Heart right ventricle (tissue), 16 donors: ENCODE data around the gene CDK14. TPM values are rescaled to one million over a fixed set of nuclear protein-coding genes. Genes with fewer than 3 reads are reported as not detected.
A peak's percentile ranks its signal among the peaks of the same experiment; 100 is the strongest.
"Not testable (repeated sequence)": the region's sequence is repeated elsewhere in the genome, so short reads cannot be mapped to it uniquely, and the experiment has no call there.

Experiments
- ATAC-seq, 8 donors: fragments of 200-7000 bp; cut with Tn5 transposase; one replicate each; pipeline ENCODE4 v1.9.1; 2020; ENCODE audit warnings: mild to moderate bottlenecking in 8 of 8, moderate library complexity in 8 of 8, moderate number of reproducible peaks in 1 of 8
- DNase-seq, 2 donors: peaks; one replicate each; pipeline ENCODE4 v3.0.0-alpha.2; 2020
- H3K27ac ChIP-seq, 10 donors: fragments of 200-600 bp; sonication (generic) in 2 of 10; one replicate each; pipeline versions ENCODE4 v1.5.0 to v1.8.0; 2020 to 2022; ENCODE audit warnings: mild to moderate bottlenecking in 3 of 10
- H3K27me3 ChIP-seq, 7 donors: fragments of 200-600 bp; one replicate each; pipeline ENCODE4 v1.8.0; 2021 to 2022; ENCODE audit warnings: mild to moderate bottlenecking in 2 of 7
- H3K36me3 ChIP-seq, 9 donors: fragments of 200-600 bp; sonication (generic) in 1 of 9; one replicate each; pipeline versions ENCODE4 v1.5.0 to v1.8.0; 2020 to 2022; ENCODE audit warnings: mild to moderate bottlenecking in 2 of 9
- H3K4me1 ChIP-seq, 9 donors: fragments of 200-600 bp; sonication (generic) in 1 of 9; one replicate each; pipeline versions ENCODE4 v1.5.0 to v1.8.0; 2020 to 2022; ENCODE audit warnings: mild to moderate bottlenecking in 4 of 9
- H3K4me3 ChIP-seq, 10 donors: fragments of 200-600 bp; sonication (generic) in 2 of 10; one replicate each; pipeline versions ENCODE4 v1.5.0 to v1.8.0; 2020 to 2022; ENCODE audit warnings: mild to moderate bottlenecking in 7 of 10, moderate library complexity in 2 of 10
- H3K9me3 ChIP-seq, 11 donors: fragments of 200-600 bp in 10 of 11; sonication (generic) in 2 of 11; one replicate each; pipeline versions ENCODE4 v1.5.0 to v1.8.0; 2013 to 2022; ENCODE audit warnings: mild to moderate bottlenecking in 2 of 11, control low read depth in 1 of 11, moderate library complexity in 1 of 11
- CTCF ChIP-seq, 9 donors: fragments of 200-600 bp; sonication (generic) in 2 of 9; IDR thresholded peaks; one replicate each; pipeline versions ENCODE4 v1.5.0 to v1.8.0; 2021 to 2022; ENCODE audit warnings: antibody characterized with exemption in 9 of 9, mild to moderate bottlenecking in 5 of 9, moderate library complexity in 1 of 9
- WGBS, 2 donors: extraction: QIAGEN DNeasy Blood & Tissue Kit; methylation state at CpG; one replicate each; pipeline ENCODE4 v1.1.7; 2013; ENCODE audit warnings: inconsistent platforms in 1 of 2; 5-methylcytosine and 5-hydroxymethylcytosine counted together
- intact Hi-C, 10 donors: fragments of 100-400 bp; cut with DNase I; formaldehyde crosslinking; loops; one replicate each; pipeline versions ENCODE4 v1.11.1 to v1.14.2; 2022
- polyA plus RNA-seq, 2 donors: library from polyadenylated mRNA; stranded (reverse); fragments of 200-250 nt; gene quantifications; one replicate each; pipeline ENCODE4 v1.2.3, GENCODE V29; 2013
- total RNA-seq, 10 donors: library from RNA; stranded (reverse); fragmentation: NEBNext Ultra II Directional in 3 of 10; extraction: Animal tissue kit (Norgen Biotek cat#: 25700) in 3 of 10; gene quantifications; one replicate each; pipeline versions ENCODE4 v1.2.1 to v1.2.4, GENCODE V29; 2021 to 2023
- donor health status: Arrhythmogenic right ventricular cardiomyopathy.
- donor health status: ischemic (EF 13 %, LVEDD 7.1; RV severe dilation, severe dysfunction).
- donor health status: healthy with polysubstance abuse.
- donor health status: DM: no; HTN: yes; CAD: no.
- donor health status: DM: no; HTN: no; CAD: no.
- donor health status: ischemic (EF 25% LVEDD 6.9; RV normal size, moderate dysfunction).
- donor health status: ischemic (EF 25% LVEDD 5.7; RV mildly dilated, moderate dysfunction).
- donor health status: healthy.
- donor health status: DM: yes; HTN: yes; CAD: no.
- donor health status: Ischemic cardiomyopathy.
- donor health status: ischemic (EF 35%, LVEDD 5.7; RV mildly dilated, moderate dysfunction).
- donor health status: nonischemic (EF 11% LVEDD 7.7; RV severe dilation, severe dysfunction).
- donor health status: DM: yes; HTN: yes; CAD: no.
- donor health status: PGD.
- donor health status: ischemic (EF 29% LVEDD 5.4; RV normal size, mild dysfunction).
- donor health status: nonischemic (EF 23%, LVEDD 6.1; RV moderate dilation, normal function).

CDK14 gene
- total and polyA plus RNA-seq, 12 donors, result 3.9 to 36.5 (median 21.4) TPM

- no peaks in the 10 kb centered on the region for H3K9me3 ChIP-seq
- H3K4me1 ChIP-seq, result peaks cover 0 to 29% (median 17%) of the 10 kb centered on the region in 9 donors
- intact Hi-C loops, result no loop called here
- DNase-seq, result no peak
- H3K27me3 ChIP-seq, result no peaks in the 10 kb centered on the region
- peak overlapping the region in 2 of 10 donors; percentile 0 to 24 for H3K27ac ChIP-seq
- no peaks in the 10 kb centered on the region for H3K36me3 ChIP-seq
- WGBS, 2 donors, result 94 to 95% methylated on average over 2 of the region's 2 CpGs
- no peak for TF ChIP-seq CTCF (IDR thresholded peaks at IDR 0.05)
- ATAC-seq, result no peak
- H3K4me3 ChIP-seq, result no peak overlapping the region
These were observed 168.9 kb downstream of the CDK14 start for GRCh38 chr7:90764848-90765570.

DNA sequence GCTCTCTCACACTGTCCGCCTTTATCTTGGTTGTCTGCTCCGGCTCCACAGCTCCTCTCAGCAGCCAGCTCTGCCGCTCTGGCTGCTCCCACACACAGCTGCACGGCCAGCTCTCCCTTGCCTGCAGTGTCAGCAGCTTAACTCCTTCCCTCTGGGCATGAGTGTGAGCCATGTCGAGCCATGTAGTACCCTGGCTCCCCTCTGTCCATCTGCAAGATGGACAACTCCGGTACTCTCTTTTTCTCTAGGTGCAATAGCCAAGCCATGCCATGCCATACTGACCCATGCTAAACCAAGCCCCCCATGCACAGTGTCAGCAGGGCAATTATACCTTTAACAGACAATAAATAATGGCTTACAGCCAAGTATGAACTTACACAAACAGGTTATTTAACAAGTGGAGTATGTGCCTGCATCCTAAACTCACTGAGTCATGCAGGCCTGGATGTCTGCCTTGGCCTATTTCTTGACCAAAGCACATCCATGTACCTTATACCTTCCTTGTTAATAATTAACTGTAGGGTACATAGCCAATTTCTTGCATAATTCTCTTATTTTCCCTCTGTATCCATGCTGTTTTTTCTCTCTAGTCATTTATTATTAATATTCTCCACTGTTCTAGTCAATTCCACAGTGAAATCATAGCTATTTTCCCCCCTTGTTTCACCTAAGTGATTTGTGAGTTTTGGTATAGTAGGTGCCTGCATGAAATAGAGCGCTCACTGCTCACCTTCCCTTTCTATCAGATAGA lies 170.9 kb downstream of the CDK14 start:
- Histone ChIP-seq H3K27ac (peak overlapping the region in 7 of 10 donors; percentile 26 to 75 (median 67)), H3K27me3 (no peaks in the 10 kb centered on the region), H3K4me1 (peaks cover 0 to 29% (median 12%) of the 10 kb centered on the region in 9 donors), H3K9me3 (peaks cover 0 to 8% (median 0%) of the 10 kb centered on the region in 11 donors), H3K36me3 (peaks cover 0 to 7% (median 0%) of the 10 kb centered on the region in 9 donors), H3K4me3 (peak overlapping the region in 5 of 10 donors; percentile 3 to 36 (median 12))
- intact Hi-C loops, result no loop called here
- TF ChIP-seq CTCF (IDR thresholded peaks at IDR 0.05), result no peak
- DNase-seq (peak; percentile 58 to 63), ATAC-seq (peak; percentile 92 to 97 (median 94))
- whole genome bisulfite sequencing, 2 donors, result 36 to 52% methylated on average over 7 of the region's 7 CpGs

- intact Hi-C loops, result no loop called here
- no peak overlapping the region for H3K27ac ChIP-seq
- no peak overlapping the region for H3K4me3 ChIP-seq
- peaks cover 0 to 17% (median 0%) of the 10 kb centered on the region in 11 donors for H3K9me3 ChIP-seq
- no peaks in the 10 kb centered on the region for H3K27me3 ChIP-seq
- peaks cover 0 to 7% (median 0%) of the 10 kb centered on the region in 9 donors for H3K36me3 ChIP-seq
- no peak for DNase-seq
- ATAC-seq, result no peak
- 78 to 79% methylated on average over 6 of the region's 6 CpGs for WGBS, 2 donors
- peaks cover 0 to 29% (median 12%) of the 10 kb centered on the region in 9 donors for H3K4me1 ChIP-seq
- no peak for TF ChIP-seq CTCF (IDR thresholded peaks at IDR 0.05)
These were observed 172.2 kb downstream of the CDK14 start for GRCh38 chr7:90768301-90768700.

GRCh38 chr7:90769036-90769435 lies 172.9 kb downstream of the CDK14 start:
- H3K27me3 ChIP-seq, result no peaks in the 10 kb centered on the region
- no peak for DNase-seq
- peaks cover 0 to 29% (median 12%) of the 10 kb centered on the region in 9 donors for H3K4me1 ChIP-seq
- H3K9me3 ChIP-seq, result peaks cover 0 to 17% (median 0%) of the 10 kb centered on the region in 11 donors
- intact Hi-C loops, result no loop called here
- no peak for TF ChIP-seq CTCF (IDR thresholded peaks at IDR 0.05)
- H3K27ac ChIP-seq, result no peak overlapping the region
- no peak for ATAC-seq
- peaks cover 0 to 7% (median 0%) of the 10 kb centered on the region in 9 donors for H3K36me3 ChIP-seq
- H3K4me3 ChIP-seq, result no peak overlapping the region

DNA sequence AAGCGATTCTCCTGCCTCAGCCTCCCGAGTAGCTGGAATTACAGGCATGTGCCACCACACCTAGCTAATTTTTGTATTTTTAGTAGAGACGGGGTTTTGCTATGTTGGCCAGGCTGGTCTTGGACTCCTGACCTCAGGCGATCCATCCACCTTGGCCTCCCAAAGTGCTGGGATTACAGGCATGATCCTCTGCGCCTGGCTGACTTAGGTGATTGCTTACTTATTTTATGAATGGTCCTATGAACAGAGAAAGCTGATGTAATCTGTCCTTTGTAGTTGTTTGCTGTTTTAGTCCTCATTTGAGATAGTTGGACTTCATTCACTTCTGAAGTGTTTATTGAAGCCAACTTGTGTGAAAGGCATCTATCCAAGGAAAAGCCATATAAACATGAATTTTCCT lies 173.4 kb downstream of the CDK14 start:
- 90 to 97% methylated on average over 5 of the region's 5 CpGs for WGBS, 2 donors
- H3K4me3 ChIP-seq, intact Hi-C loops, H3K27me3 ChIP-seq, ATAC-seq, DNase-seq, H3K27ac ChIP-seq, H3K36me3 ChIP-seq: not testable (repeated sequence)
- peaks cover 0 to 17% (median 0%) of the 10 kb centered on the region in 11 donors for H3K9me3 ChIP-seq
- H3K4me1 ChIP-seq, result peaks cover 0 to 26% (median 12%) of the 10 kb centered on the region in 9 donors
